Esophagus muscularis mucosa (tissue), 4 donors: ENCODE data around the gene CST1.

Experiments
- CTCF ChIP-seq, 3 experiments: fragments of 200-600 bp in 2 of 3; fragments of 450-650 bp in 1 of 3; sonication (generic) in 2 of 3; IDR thresholded peaks; one replicate each; pipeline ENCODE4 v1.5.1; 2017 to 2019; ENCODE audit warnings: antibody characterized with exemption in 3 of 3, mild to moderate bottlenecking in 2 of 3, moderate library complexity in 1 of 3
- EP300 ChIP-seq: sonication (generic); formaldehyde crosslinking; IDR thresholded peaks from one replicate; pipeline ENCODE4 v1.6.1; 2017; ENCODE audit warnings: antibody characterized with exemption
- POLR2A ChIP-seq: fragments of 450-650 bp; IDR thresholded peaks from one replicate; pipeline ENCODE4 v1.6.1; 2017; ENCODE audit warnings: antibody characterized with exemption, moderate library complexity, mild to moderate bottlenecking, low read depth
- POLR2AphosphoS5 ChIP-seq, 2 donors: sonication (generic); formaldehyde crosslinking; IDR thresholded peaks; one replicate each; pipeline ENCODE4 v1.6.1; 2017; ENCODE audit warnings: antibody characterized with exemption in 2 of 2

- TF ChIP-seq CTCF (IDR thresholded peaks at IDR 0.05), result no peak
- no peak for TF ChIP-seq POLR2AphosphoS5 (IDR thresholded peaks at IDR 0.05)
- no peak for TF ChIP-seq EP300
- TF ChIP-seq POLR2A, result no peak
Measured at GRCh38 chr20:23710771-23711170, 40.0 kb downstream of the CST1 start.
